H9 (cell line): ENCODE results near the gene ITIH4. TPM values are rescaled to one million over a fixed set of nuclear protein-coding genes. Genes with fewer than 3 reads are reported as not detected.

Experiments
- DNase-seq: peaks from one replicate; pipeline ENCODE4 v3.0.0-alpha.2; 2017
- H2AFZ ChIP-seq: one replicate; pipeline ENCODE4 v1.6.1; 2013; ENCODE audit warnings: mild to moderate bottlenecking, low read length, control low read depth, moderate library complexity
- H2AK5ac ChIP-seq: 2 replicates; pipeline ENCODE4 v1.6.1; 2013; ENCODE audit warnings: low read length, control low read depth, mixed read lengths; ENCODE audit not compliant: insufficient read length
- H2BK120ac ChIP-seq: one replicate; pipeline ENCODE4 v1.6.1; 2013; ENCODE audit warnings: low read depth, mild to moderate bottlenecking, low read length, control low read depth, inconsistent platforms; ENCODE audit not compliant: poor library complexity, severe bottlenecking
- H2BK12ac ChIP-seq: 2 replicates; pipeline ENCODE4 v1.6.1; 2013; ENCODE audit warnings: low read length, control low read depth, mixed read lengths, low read depth; ENCODE audit not compliant: insufficient read length
- H2BK15ac ChIP-seq: 2 replicates; pipeline ENCODE4 v1.6.1; 2013; ENCODE audit warnings: low read depth, low read length, control low read depth
- H2BK20ac ChIP-seq: one replicate; pipeline ENCODE4 v1.6.1; 2013; ENCODE audit warnings: low read depth, mild to moderate bottlenecking, low read length, control low read depth, inconsistent platforms; ENCODE audit not compliant: poor library complexity, severe bottlenecking
- H2BK5ac ChIP-seq: 2 replicates; pipeline ENCODE4 v1.6.1; 2013; ENCODE audit warnings: low read length, control low read depth, mixed read lengths; ENCODE audit not compliant: insufficient read length
- H3K14ac ChIP-seq: 2 replicates; pipeline ENCODE4 v1.6.1; 2013; ENCODE audit warnings: low read length, control low read depth; ENCODE audit not compliant: insufficient read depth
- H3K18ac ChIP-seq: 2 replicates; pipeline ENCODE4 v1.6.1; 2013; ENCODE audit warnings: low read depth, mild to moderate bottlenecking, mixed read lengths, low read length, control low read depth; ENCODE audit not compliant: insufficient read length
- H3K23ac ChIP-seq: 2 replicates; pipeline ENCODE4 v1.6.1; 2013; ENCODE audit warnings: low read length, control low read depth, mixed read lengths, low read depth; ENCODE audit not compliant: insufficient read length
- H3K23me2 ChIP-seq: 2 replicates; pipeline ENCODE4 v1.6.1; 2013; ENCODE audit warnings: low read depth, mild to moderate bottlenecking, mixed read lengths, low read length, control low read depth; ENCODE audit not compliant: insufficient read length, poor library complexity, severe bottlenecking
- H3K27ac ChIP-seq: 2 replicates; pipeline ENCODE4 v1.5.1; 2013; ENCODE audit warnings: low read length, control low read depth, mixed read lengths, low read depth; ENCODE audit not compliant: insufficient read length
- H3K27me3 ChIP-seq: 2 replicates; pipeline ENCODE4 v1.6.1; 2013; ENCODE audit warnings: low read length, control low read depth, inconsistent platforms; ENCODE audit not compliant: insufficient read depth
- H3K4ac ChIP-seq: 2 replicates; pipeline ENCODE4 v1.6.1; 2013; ENCODE audit warnings: low read depth, mild to moderate bottlenecking, control low read depth, inconsistent platforms, low read length, moderate library complexity
- H3K4me1 ChIP-seq: 2 replicates; pipeline ENCODE4 v1.6.1; 2013; ENCODE audit warnings: low read length, control low read depth, inconsistent platforms; ENCODE audit not compliant: insufficient read depth
- H3K4me2 ChIP-seq: 2 replicates; pipeline ENCODE4 v1.6.1; 2013; ENCODE audit warnings: low read length, control low read depth, mixed read lengths; ENCODE audit not compliant: insufficient read length, insufficient read depth
- H3K56ac ChIP-seq: 2 replicates; pipeline ENCODE4 v1.6.1; 2013; ENCODE audit warnings: low read depth, mild to moderate bottlenecking, mixed read lengths, low read length, control low read depth; ENCODE audit not compliant: insufficient read length
- H3K79me1 ChIP-seq: 2 replicates; pipeline ENCODE4 v1.6.1; 2013; ENCODE audit warnings: low read depth, mild to moderate bottlenecking, moderate library complexity, low read length, control low read depth, inconsistent platforms; ENCODE audit not compliant: insufficient read depth, poor library complexity, severe bottlenecking
- H3K79me2 ChIP-seq: 2 replicates; pipeline ENCODE4 v1.6.1; 2013; ENCODE audit warnings: low read length, control low read depth, inconsistent platforms; ENCODE audit not compliant: insufficient read depth
- H3K9ac ChIP-seq: 2 replicates; pipeline ENCODE4 v1.6.1; 2013; ENCODE audit warnings: low read length, control low read depth, mixed read lengths; ENCODE audit not compliant: insufficient read length; ENCODE audit errors: extremely low read depth
- H3K9me3 ChIP-seq: one replicate; pipeline ENCODE4 v1.6.1; 2013; ENCODE audit warnings: low read depth, low read length, inconsistent platforms; ENCODE audit not compliant: control insufficient read depth
- H3T11ph ChIP-seq: one replicate; pipeline ENCODE4 v1.6.1; 2013; ENCODE audit warnings: mild to moderate bottlenecking, low read length, control low read depth, inconsistent platforms
- H4K20me1 ChIP-seq: one replicate; pipeline ENCODE4 v1.6.1; 2013; ENCODE audit not compliant: control insufficient read depth, insufficient read length, insufficient read depth
- H4K5ac ChIP-seq: 2 replicates; pipeline ENCODE4 v1.6.1; 2013; ENCODE audit warnings: low read depth, mild to moderate bottlenecking, mixed read lengths, low read length, control low read depth; ENCODE audit not compliant: insufficient read length
- H4K8ac ChIP-seq: replicated peaks from 2 replicates; pipeline ENCODE4 v1.6.1; 2013; ENCODE audit warnings: low read length, control low read depth, mixed read lengths, low read depth; ENCODE audit not compliant: insufficient read length
- H4K91ac ChIP-seq: 2 replicates; pipeline ENCODE4 v1.6.1; 2013; ENCODE audit warnings: low read depth, mild to moderate bottlenecking, moderate library complexity, mixed read lengths, low read length, control low read depth; ENCODE audit not compliant: insufficient read length
- H3K27ac Mint-ChIP-seq, 3 experiments: 2 replicates in 2 of 3; 3 replicates in 1 of 3; pipeline ENCODE4 v1.8.0; 2020 to 2021; ENCODE audit warnings: mixed read lengths in 3 of 3, mild to moderate bottlenecking in 1 of 3, moderate library complexity in 1 of 3
- H3K27me3 Mint-ChIP-seq: 2 replicates; pipeline ENCODE4 v1.8.0; 2021; ENCODE audit warnings: low read depth, mild to moderate bottlenecking, moderate library complexity, mixed read lengths
- H3K36me3 Mint-ChIP-seq, 3 experiments: 2 replicates in 2 of 3; 3 replicates in 1 of 3; pipeline ENCODE4 v1.8.0; 2020 to 2021; ENCODE audit warnings: low read depth in 3 of 3, mixed read lengths in 3 of 3; ENCODE audit not compliant: insufficient read depth in 1 of 3
- H3K4me1 Mint-ChIP-seq, 2 experiments: 2 replicates each; pipeline ENCODE4 v1.8.0; 2020; ENCODE audit warnings: mixed read lengths in 2 of 2
- H3K4me3 Mint-ChIP-seq, 2 experiments: 2 replicates in 1 of 2; 3 replicates in 1 of 2; pipeline ENCODE4 v1.8.0; 2020 to 2021; ENCODE audit warnings: mild to moderate bottlenecking in 2 of 2, mixed read lengths in 2 of 2, moderate library complexity in 1 of 2
- H3K9me3 Mint-ChIP-seq, 2 experiments: 2 replicates in 1 of 2; 3 replicates in 1 of 2; pipeline ENCODE4 v1.8.0; 2020; ENCODE audit warnings: mild to moderate bottlenecking in 2 of 2, mixed read lengths in 2 of 2, moderate library complexity in 1 of 2
- WGBS: extraction: QIAGEN DNeasy Blood & Tissue Kit; methylation state at CpG from one replicate; pipeline ENCODE4 v1.1.7; 2013; ENCODE audit warnings: missing lambda C conversion rate, low lambda C conversion rate, mixed read lengths; ENCODE audit not compliant: insufficient read length; ENCODE audit errors: extremely low coverage; 5-methylcytosine and 5-hydroxymethylcytosine counted together
- total RNA-seq: library from RNA; stranded (reverse); gene quantifications from 2 replicates; pipeline ENCODE4 v1.2.1, GENCODE V29; 2021
- TF ChIP-seq, protein P1 (sequence below): fragments of 200-600 bp; sonication (generic); conservative IDR thresholded peaks from 3 replicates; pipeline ENCODE4 v1.8.0; 2021; ENCODE audit warnings: antibody characterized with exemption, mild to moderate bottlenecking

The ITIH4 gene
- total RNA-seq, 1 experiment from 2014 or later: 3.0 TPM

DNA sequence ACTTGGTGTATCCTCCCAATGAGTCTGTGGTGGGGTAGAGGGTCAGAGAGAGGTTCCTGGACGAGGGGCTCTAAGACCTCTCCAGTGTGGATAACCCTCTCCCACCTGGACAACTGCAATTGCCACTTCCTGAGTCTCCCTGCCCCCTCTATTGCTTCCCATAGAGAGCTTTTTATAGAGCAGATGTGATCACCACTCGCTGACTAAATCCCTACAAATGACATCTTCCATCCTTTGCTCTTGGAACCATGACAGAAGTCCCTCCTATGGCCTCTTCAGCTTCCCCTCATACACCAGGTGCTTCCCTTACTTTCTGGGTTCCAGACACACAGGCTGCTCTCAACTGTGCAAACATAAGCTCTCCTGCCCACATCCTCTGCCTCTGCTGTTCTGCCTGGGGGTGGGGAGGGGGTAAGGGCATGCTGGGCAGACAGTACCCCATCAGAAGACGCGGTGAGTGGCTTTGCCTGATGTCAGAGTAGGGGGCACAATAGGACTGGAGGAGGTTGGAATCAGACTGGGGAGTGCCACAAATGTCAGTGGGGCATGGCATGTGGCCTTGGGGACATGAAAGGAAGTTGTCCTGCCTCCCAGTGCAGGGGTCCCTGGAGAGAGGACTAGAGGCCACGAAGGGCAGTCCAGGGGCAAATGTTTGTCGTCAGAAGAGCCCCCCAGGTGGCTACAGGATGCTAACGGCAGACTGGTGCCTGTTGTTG, 20.7 kb downstream of the ITIH4 start:
- Histone ChIP-seq H2BK20ac (no peak overlapping the region), H3K4me1 (no peaks in the 10 kb centered on the region), H3K79me2 (no peaks in the 10 kb centered on the region), H3K27ac (no peak overlapping the region), H3K4me2 (no peak overlapping the region), H4K5ac (no peak overlapping the region), H3K79me1 (no peaks in the 10 kb centered on the region), H3K14ac (no peak overlapping the region), H3T11ph (no peak overlapping the region), H2BK120ac (no peak overlapping the region), H3K4ac (no peak overlapping the region), H3K9ac (no peak overlapping the region), H3K27me3 (no peaks in the 10 kb centered on the region), H4K8ac (no peak overlapping the region), H2AK5ac (no peak overlapping the region), H4K20me1 (no peaks in the 10 kb centered on the region), H3K23ac (no peak overlapping the region), H3K9me3 (no peaks in the 10 kb centered on the region), H4K91ac (no peak overlapping the region), H3K56ac (no peak overlapping the region), H2BK12ac (no peak overlapping the region), H2AFZ (no peak overlapping the region), H3K18ac (no peak overlapping the region), H2BK15ac (no peak overlapping the region), H2BK5ac (no peak overlapping the region), H3K23me2 (no peaks in the 10 kb centered on the region)
- no peak for DNase-seq
- no CpG with 5 or more reads among the region's 7 CpGs for WGBS
- Mint-ChIP-seq H3K4me1 (no peaks in the 10 kb centered on the region), H3K27me3 (peaks cover 12% of the 10 kb centered on the region), H3K27ac (no peak overlapping the region), H3K9me3 (no peaks in the 10 kb centered on the region), H3K36me3 (no peaks in the 10 kb centered on the region; a peak in 1 of 7 replicates), H3K4me3 (no peak overlapping the region)
- TF ChIP-seq, protein P1, sequence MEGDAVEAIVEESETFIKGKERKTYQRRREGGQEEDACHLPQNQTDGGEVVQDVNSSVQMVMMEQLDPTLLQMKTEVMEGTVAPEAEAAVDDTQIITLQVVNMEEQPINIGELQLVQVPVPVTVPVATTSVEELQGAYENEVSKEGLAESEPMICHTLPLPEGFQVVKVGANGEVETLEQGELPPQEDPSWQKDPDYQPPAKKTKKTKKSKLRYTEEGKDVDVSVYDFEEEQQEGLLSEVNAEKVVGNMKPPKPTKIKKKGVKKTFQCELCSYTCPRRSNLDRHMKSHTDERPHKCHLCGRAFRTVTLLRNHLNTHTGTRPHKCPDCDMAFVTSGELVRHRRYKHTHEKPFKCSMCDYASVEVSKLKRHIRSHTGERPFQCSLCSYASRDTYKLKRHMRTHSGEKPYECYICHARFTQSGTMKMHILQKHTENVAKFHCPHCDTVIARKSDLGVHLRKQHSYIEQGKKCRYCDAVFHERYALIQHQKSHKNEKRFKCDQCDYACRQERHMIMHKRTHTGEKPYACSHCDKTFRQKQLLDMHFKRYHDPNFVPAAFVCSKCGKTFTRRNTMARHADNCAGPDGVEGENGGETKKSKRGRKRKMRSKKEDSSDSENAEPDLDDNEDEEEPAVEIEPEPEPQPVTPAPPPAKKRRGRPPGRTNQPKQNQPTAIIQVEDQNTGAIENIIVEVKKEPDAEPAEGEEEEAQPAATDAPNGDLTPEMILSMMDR: no peak
